ENCODE results near the gene DMRTC2. TPM values are rescaled to one million over a fixed set of nuclear protein-coding genes. Genes with fewer than 3 reads are reported as not detected.

The DMRTC2 gene
- total RNA-seq, 1 donor from 2014 or later = not detected

DNA sequence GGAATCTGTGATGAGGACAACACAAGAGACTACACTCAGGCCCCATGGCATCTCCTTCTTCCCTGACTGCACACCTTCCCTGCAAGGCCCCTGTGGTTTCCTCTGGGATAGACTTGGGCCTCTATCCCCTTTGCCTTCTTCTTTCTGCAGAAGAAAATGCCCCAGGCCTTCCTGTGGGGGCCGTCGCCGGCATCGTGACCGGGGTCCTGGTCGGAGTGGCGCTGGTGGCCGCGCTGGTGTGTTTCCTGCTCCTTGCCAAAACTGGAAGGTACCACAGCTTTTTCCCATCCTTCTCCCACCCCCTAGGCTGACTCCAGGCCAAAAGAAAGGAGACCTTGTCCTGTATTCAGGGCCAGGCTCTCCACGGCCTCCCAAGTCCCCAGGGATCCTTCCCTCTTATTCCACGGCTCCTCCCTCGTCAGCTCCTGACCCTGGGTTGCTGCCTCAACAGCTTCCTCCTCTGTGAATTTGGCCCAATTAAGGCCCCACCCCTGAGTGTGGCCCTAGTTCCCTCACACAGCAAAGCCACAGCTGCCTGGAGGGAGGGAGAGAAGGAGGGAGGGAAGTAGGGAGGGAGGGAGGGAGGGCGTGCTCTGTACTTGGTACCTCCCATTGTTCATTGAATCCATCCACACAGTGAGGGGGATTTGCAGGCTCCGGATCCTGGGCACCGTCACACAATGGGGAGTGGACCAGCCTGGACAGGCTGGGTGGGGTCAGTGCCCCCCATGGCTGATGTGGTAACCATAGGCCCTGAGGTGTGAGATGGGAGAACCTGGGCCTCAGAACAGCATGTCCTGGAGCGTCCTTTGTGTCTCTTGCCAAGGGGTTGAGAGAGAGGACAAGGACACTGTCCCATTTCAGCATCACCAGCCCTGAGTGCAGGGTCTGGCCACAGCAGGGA lies 35.9 kb upstream of the DMRTC2 start:
- no peak overlapping the region for H3K27ac ChIP-seq (ENCODE audit: low read depth, low read length)
- H3K4me3 ChIP-seq (ENCODE audit: insufficient read depth, low read depth, low read length) = no peak overlapping the region
- no peaks in the 10 kb centered on the region for H3K36me3 Mint-ChIP-seq (ENCODE audit: low read depth, unreplicated experiment)
- H3K4me2 ChIP-seq (ENCODE audit: low read length) = no peak overlapping the region
- no peaks in the 10 kb centered on the region for H3K79me2 ChIP-seq (ENCODE audit: insufficient read depth, low read length)
- H3K9me3 ChIP-seq (ENCODE audit: insufficient read depth, low read depth, low read length) = no peaks in the 10 kb centered on the region
- H3K36me3 ChIP-seq (ENCODE audit: insufficient read depth, low read length) = no peaks in the 10 kb centered on the region
- no peaks in the 10 kb centered on the region for H3K4me1 Mint-ChIP-seq (ENCODE audit: low read depth, unreplicated experiment)
- H3K27ac Mint-ChIP-seq (ENCODE audit: unreplicated experiment) = no peak overlapping the region
- no peak for FAIRE-seq
- no peak for TF ChIP-seq EZH2 (IDR thresholded peaks at IDR 0.05; ENCODE audit: insufficient read depth, low read length)
- TF ChIP-seq CTCF (IDR thresholded peaks at IDR 0.05; ENCODE audit: insufficient read depth, low read depth, low read length) = no peak
- H3K4me3 Mint-ChIP-seq (ENCODE audit: unreplicated experiment) = no peak overlapping the region
- no peaks in the 10 kb centered on the region for H3K4me1 ChIP-seq (ENCODE audit: insufficient read depth, low read length)
- DNase-seq (ENCODE audit: low read depth) = no peak
- H3K9ac ChIP-seq (ENCODE audit: low read length) = no peak overlapping the region
- no peaks in the 10 kb centered on the region for H3K27me3 ChIP-seq (ENCODE audit: insufficient read depth, low read length)
- peaks cover 59% of the 10 kb centered on the region for H3K27me3 Mint-ChIP-seq (ENCODE audit: low read depth, unreplicated experiment)
- no peaks in the 10 kb centered on the region for H4K20me1 ChIP-seq (ENCODE audit: insufficient read depth, low read length)
- no peak overlapping the region for H2AFZ ChIP-seq (ENCODE audit: low read depth, low read length)
- no peaks in the 10 kb centered on the region for H3K9me3 Mint-ChIP-seq (ENCODE audit: unreplicated experiment)

DNA sequence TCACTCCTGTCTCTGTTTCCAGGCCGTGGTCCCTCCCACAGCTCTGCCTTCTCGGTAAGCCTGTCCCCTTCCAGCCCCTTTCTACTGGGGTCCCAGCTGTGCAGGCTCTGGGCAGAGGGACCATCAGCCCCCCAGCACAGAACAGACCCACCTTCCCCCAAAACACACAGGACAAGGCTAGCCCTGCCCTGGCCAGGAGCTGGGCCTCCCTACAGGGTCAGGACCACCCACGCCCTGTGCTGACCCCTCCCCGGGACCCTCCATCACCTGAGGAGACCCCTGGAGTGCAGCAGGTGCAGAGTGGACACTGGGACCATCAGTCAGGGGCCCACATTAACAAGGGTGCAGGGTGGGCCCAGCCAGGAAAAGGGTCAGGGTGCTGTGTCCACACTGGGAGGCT lies 34.5 kb upstream of the DMRTC2 start:
- Mint-ChIP-seq H3K27ac (ENCODE audit: unreplicated experiment) (no peak overlapping the region), H3K36me3 (ENCODE audit: low read depth, unreplicated experiment) (no peaks in the 10 kb centered on the region), H3K9me3 (ENCODE audit: unreplicated experiment) (no peaks in the 10 kb centered on the region), H3K4me1 (ENCODE audit: low read depth, unreplicated experiment) (no peaks in the 10 kb centered on the region), H3K27me3 (ENCODE audit: low read depth, unreplicated experiment) (peaks cover 65% of the 10 kb centered on the region), H3K4me3 (ENCODE audit: unreplicated experiment) (no peak overlapping the region)
- Histone ChIP-seq H3K4me2 (ENCODE audit: low read length) (no peak overlapping the region), H4K20me1 (ENCODE audit: insufficient read depth, low read length) (no peaks in the 10 kb centered on the region), H3K79me2 (ENCODE audit: insufficient read depth, low read length) (no peaks in the 10 kb centered on the region), H3K9ac (ENCODE audit: low read length) (no peak overlapping the region), H3K27ac (ENCODE audit: low read depth, low read length) (no peak overlapping the region), H3K4me3 (ENCODE audit: insufficient read depth, low read depth, low read length) (no peak overlapping the region), H3K36me3 (ENCODE audit: insufficient read depth, low read length) (no peaks in the 10 kb centered on the region), H3K9me3 (ENCODE audit: insufficient read depth, low read depth, low read length) (no peaks in the 10 kb centered on the region), H3K4me1 (ENCODE audit: insufficient read depth, low read length) (no peaks in the 10 kb centered on the region), H2AFZ (ENCODE audit: low read depth, low read length) (no peak overlapping the region), H3K27me3 (ENCODE audit: insufficient read depth, low read length) (no peaks in the 10 kb centered on the region)
- FAIRE-seq (no peak), DNase-seq (ENCODE audit: low read depth) (no peak)
- no peak for TF ChIP-seq CTCF (IDR thresholded peaks at IDR 0.05; ENCODE audit: insufficient read depth, low read depth, low read length)
- no peak for TF ChIP-seq EZH2 (IDR thresholded peaks at IDR 0.05; ENCODE audit: insufficient read depth, low read length)

DNA sequence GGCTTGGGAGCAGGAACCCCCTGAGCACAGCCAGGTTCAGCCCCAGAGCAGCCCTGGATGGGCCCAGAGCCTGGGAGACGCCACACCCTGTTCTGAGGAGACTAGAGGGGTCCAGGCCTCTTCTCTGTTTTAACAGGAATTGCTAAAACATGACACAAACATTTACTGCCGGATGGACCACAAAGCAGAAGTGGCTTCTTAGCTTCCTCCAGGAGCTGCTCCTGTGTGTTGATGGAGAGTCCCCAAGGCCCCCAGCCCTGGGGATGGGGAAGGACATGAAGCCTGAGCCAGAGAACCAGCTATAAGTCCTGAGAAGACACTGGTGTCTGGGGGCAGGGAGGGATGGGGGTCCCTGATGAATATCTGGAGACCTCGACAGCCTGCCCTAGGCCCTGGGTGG lies 33.8 kb upstream of the DMRTC2 start:
- no peaks in the 10 kb centered on the region for H3K36me3 ChIP-seq (ENCODE audit: insufficient read depth, low read length)
- Mint-ChIP-seq H3K4me3 (ENCODE audit: unreplicated experiment) (no peak overlapping the region), H3K27ac (ENCODE audit: unreplicated experiment) (no peak overlapping the region), H3K9me3 (ENCODE audit: unreplicated experiment) (no peaks in the 10 kb centered on the region), H3K27me3 (ENCODE audit: low read depth, unreplicated experiment) (peaks cover 63% of the 10 kb centered on the region), H3K36me3 (ENCODE audit: low read depth, unreplicated experiment) (no peaks in the 10 kb centered on the region), H3K4me1 (ENCODE audit: low read depth, unreplicated experiment) (no peaks in the 10 kb centered on the region)
- no peaks in the 10 kb centered on the region for H4K20me1 ChIP-seq (ENCODE audit: insufficient read depth, low read length)
- no peaks in the 10 kb centered on the region for H3K27me3 ChIP-seq (ENCODE audit: insufficient read depth, low read length)
- no peak overlapping the region for H3K4me3 ChIP-seq (ENCODE audit: insufficient read depth, low read depth, low read length)
- no peaks in the 10 kb centered on the region for H3K9me3 ChIP-seq (ENCODE audit: insufficient read depth, low read depth, low read length)
- no peak overlapping the region for H3K9ac ChIP-seq (ENCODE audit: low read length)
- H3K79me2 ChIP-seq (ENCODE audit: insufficient read depth, low read length) = no peaks in the 10 kb centered on the region
- FAIRE-seq = no peak
- H3K27ac ChIP-seq (ENCODE audit: low read depth, low read length) = no peak overlapping the region
- TF ChIP-seq CTCF (IDR thresholded peaks at IDR 0.05; ENCODE audit: insufficient read depth, low read depth, low read length) (no peak), EZH2 (IDR thresholded peaks at IDR 0.05; ENCODE audit: insufficient read depth, low read length) (no peak)
- no peak overlapping the region for H3K4me2 ChIP-seq (ENCODE audit: low read length)
- no peaks in the 10 kb centered on the region for H3K4me1 ChIP-seq (ENCODE audit: insufficient read depth, low read length)
- no peak overlapping the region for H2AFZ ChIP-seq (ENCODE audit: low read depth, low read length)
- no peak for DNase-seq (ENCODE audit: low read depth)
